ENCODE results near the gene RCC2.

The RCC2 gene

GRCh38 chr1:17441993-17442357, 2.5 kb upstream of the RCC2 start:
- no peak for DNase-seq

- no peak for DNase-seq
These were observed 2.0 kb upstream of the RCC2 start for GRCh38 chr1:17441265-17441992.

- DNase-seq, result no peak
These were observed 1.3 kb upstream of the RCC2 start for GRCh38 chr1:17440827-17441168.

GRCh38 chr1:17440074-17440826, 773 bp upstream of the RCC2 start:
- DNase-seq, result no peak

- peak; percentile 94 for DNase-seq
These were observed 893 bp downstream of the RCC2 start for GRCh38 chr1:17438318-17439249.

GRCh38 chr1:17437580-17438317, 1.7 kb downstream of the RCC2 start:
- peak; percentile 74 for DNase-seq

GRCh38 chr1:17437260-17437579, 2.3 kb downstream of the RCC2 start:
- DNase-seq, result no peak

GRCh38 chr1:17436380-17437174, 2.9 kb downstream of the RCC2 start:
- no peak for DNase-seq

- DNase-seq, result peak; percentile 52
These were observed 4.9 kb downstream of the RCC2 start for GRCh38 chr1:17434601-17435000.

GRCh38 chr1:17434016-17434415, 5.5 kb downstream of the RCC2 start:
- DNase-seq, result no peak

- no peak for DNase-seq
These were observed 6.2 kb downstream of the RCC2 start for GRCh38 chr1:17433261-17433660.

GRCh38 chr1:17432412-17432811, 7.1 kb downstream of the RCC2 start:
- DNase-seq, result no peak

- DNase-seq, result no peak
These were observed 10.3 kb downstream of the RCC2 start for GRCh38 chr1:17429183-17429582.

- no peak for DNase-seq
These were observed 11.5 kb downstream of the RCC2 start for GRCh38 chr1:17427696-17428660.

GRCh38 chr1:17425806-17426600, 13.5 kb downstream of the RCC2 start:
- no peak for DNase-seq

GRCh38 chr1:17423781-17424245, 15.7 kb downstream of the RCC2 start:
- no peak for DNase-seq

- DNase-seq, result no peak
These were observed 17.0 kb downstream of the RCC2 start for GRCh38 chr1:17422461-17422860.

- no peak for DNase-seq
These were observed 19.0 kb downstream of the RCC2 start for GRCh38 chr1:17420391-17420918.

- peak; percentile 76 for DNase-seq
These were observed 19.7 kb downstream of the RCC2 start for GRCh38 chr1:17419626-17420328.

Measured in hematopoietic multipotent progenitor cell treated with erythropoietin and hydrocortisone succinate and interleukin-3 and kit ligand, for 4 days (in vitro differentiated cells).